CD4-positive, alpha-beta T cell treated with Interleukin-2 at 100 ng/mL for 4 hours (primary cell): Measurements from ENCODE around the gene BHLHE40.
"Not testable (repeated sequence)": the region's sequence is repeated elsewhere in the genome, so short reads cannot be mapped to it uniquely, and the experiment has no call there.

Source experiments
- DNase-seq: peaks from one replicate; pipeline ENCODE4 v3.0.0-alpha.2; 2020; ENCODE audit warnings: low spot score

The BHLHE40 gene

DNA sequence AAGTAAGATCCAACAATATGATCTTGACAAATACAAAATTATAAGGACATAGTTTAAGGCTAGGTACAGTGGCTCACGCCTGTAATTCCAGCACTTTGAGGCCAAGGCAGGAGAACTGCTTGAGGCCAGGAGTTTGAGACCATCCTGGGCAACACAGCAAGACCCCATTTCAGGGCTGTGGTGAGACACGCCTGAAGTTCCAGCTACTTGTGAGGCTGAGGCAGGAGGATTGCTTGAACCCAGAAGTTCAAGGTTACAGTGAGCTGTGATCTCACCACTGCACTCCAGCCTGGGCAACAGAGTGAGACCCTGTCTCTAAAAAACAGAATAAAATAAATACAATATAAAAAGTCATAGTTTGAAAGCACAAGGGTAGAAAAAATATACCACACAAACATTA is 17.4 kb upstream of the BHLHE40 start:
- DNase-seq: not testable (repeated sequence)

- no peak for DNase-seq
Observed at GRCh38 chr3:4963669-4964570, 15.3 kb upstream of the BHLHE40 start.

- peak; percentile 50 for DNase-seq
Observed at GRCh38 chr3:4966006-4966405, 13.2 kb upstream of the BHLHE40 start.

GRCh38 chr3:4967683-4968082 is 11.6 kb upstream of the BHLHE40 start:
- DNase-seq: not testable (repeated sequence)

DNA sequence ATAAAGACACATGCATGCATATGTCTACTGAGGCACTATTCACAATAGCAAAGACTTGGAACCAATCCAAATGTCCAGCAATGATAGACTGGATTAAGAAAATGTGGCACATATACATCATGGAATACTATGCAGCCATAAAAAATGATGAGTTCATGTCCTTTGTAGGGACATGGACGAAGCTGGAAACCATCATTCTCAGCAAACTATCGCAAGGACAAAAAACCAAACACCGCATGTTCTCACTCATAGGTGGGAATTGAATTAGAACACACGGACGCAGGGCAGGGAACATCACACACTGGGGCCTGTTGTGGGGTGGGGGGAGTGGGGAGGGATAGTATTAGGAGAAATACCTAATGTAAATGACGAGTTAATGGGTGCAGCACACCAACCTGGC is 7.8 kb upstream of the BHLHE40 start:
- not testable (repeated sequence) for DNase-seq

DNA sequence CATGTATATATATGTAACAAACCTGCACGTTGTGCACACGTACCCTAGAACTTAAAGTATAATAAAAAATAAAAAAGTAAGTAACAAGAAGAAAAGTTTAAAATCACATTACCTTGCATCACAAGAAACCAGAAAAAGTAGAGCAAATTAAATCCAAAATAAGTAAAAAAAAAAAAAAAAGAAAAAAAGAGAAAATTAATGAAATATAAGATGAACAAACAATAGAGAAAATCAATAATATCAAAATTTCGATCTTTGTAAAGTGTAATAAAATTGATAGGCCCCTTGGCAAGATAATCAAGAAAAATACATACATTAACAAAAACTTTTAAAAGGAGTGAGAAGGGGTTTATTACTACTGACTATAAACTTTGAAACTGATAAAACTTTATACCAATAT is 7.4 kb upstream of the BHLHE40 start:
- no peak for DNase-seq

- DNase-seq: no peak
Observed at GRCh38 chr3:4972652-4973643, 6.3 kb upstream of the BHLHE40 start.

DNA sequence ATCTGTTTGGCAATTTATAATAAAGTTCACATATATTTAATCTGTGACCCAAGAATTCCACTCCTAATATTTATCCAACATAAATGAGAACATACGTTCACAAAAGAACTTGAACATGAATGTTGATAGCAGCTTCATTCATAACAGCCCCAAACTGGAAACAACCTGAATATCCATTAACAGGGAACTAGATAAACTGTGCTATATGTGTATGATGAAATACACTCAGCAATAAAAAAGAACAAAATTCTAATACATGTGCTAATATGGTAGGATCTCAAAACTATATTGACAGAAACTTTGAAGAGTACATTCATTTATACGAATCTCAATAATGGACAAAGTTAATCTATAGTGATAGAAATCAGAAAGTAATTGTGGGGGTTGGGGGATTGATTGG is 5.1 kb upstream of the BHLHE40 start:
- DNase-seq: no peak

DNA sequence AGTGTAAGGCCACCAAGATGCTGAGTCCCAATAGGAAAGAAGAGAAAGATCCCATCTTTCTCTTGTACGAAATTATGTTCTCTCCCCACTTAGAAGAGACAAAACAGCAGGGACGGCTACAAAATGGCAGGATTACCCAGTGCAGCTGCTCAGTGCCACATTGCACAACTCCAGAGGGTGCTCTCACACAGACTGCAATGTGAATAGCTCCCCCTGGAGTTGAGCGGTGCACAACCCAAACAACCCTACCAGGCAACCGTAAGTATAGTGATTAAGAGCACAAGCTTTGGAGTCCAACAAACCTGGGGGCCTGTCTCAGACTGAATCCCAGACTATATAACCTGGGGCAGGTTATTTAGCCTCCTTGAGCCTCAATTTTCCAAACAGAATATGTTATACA is 3.1 kb upstream of the BHLHE40 start:
- DNase-seq: peak; percentile 63

DNA sequence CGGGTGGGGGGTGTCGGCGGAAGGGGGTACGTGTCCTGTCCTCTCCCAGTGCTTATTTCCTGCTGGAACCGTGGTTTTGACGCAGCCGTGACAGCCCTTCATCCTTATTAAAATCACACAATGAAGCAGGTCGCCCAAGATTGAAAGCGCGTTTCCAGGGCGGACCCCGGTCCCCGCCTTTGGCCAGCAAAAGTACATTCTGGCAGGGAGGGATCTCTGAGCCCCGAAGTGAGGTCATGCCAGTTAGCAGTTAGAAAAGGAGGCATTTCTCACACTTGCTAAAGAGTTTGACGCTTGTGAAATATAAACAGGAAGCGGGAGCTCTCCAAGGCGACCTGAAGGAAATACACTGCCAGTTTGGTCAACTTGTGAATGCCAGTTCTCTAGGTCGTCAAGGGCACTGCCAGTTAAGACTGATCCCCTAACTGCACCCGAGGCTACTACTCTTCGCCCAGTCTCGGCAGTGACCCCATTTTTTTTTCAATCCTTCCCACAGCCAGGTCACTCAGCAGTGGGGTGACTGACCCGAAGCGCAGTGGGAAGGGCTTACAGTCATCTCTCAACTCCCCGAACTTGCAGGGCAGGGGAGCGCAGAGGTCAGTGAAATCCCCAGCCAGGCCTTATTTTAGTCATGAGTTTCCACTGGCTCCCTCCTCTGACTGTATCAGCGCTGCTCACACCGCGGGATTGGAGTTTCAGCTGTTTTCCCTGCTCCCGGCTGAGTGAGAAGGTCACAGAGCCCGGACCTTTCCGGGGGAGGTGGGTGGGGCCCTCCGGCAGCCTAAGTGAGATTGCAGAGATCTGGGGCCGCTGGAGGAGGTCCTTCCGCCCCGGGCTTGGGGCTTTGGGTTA is 2.0 kb upstream of the BHLHE40 start:
- DNase-seq: peak; percentile 74

GRCh38 chr3:4977853-4978203 is 1.4 kb upstream of the BHLHE40 start:
- DNase-seq: peak; percentile 67

GRCh38 chr3:4978204-4978965 is 852 bp upstream of the BHLHE40 start:
- peak; percentile 77 for DNase-seq

GRCh38 chr3:4978966-4979427 is 240 bp upstream of the BHLHE40 start:
- peak; percentile 96 for DNase-seq

DNA sequence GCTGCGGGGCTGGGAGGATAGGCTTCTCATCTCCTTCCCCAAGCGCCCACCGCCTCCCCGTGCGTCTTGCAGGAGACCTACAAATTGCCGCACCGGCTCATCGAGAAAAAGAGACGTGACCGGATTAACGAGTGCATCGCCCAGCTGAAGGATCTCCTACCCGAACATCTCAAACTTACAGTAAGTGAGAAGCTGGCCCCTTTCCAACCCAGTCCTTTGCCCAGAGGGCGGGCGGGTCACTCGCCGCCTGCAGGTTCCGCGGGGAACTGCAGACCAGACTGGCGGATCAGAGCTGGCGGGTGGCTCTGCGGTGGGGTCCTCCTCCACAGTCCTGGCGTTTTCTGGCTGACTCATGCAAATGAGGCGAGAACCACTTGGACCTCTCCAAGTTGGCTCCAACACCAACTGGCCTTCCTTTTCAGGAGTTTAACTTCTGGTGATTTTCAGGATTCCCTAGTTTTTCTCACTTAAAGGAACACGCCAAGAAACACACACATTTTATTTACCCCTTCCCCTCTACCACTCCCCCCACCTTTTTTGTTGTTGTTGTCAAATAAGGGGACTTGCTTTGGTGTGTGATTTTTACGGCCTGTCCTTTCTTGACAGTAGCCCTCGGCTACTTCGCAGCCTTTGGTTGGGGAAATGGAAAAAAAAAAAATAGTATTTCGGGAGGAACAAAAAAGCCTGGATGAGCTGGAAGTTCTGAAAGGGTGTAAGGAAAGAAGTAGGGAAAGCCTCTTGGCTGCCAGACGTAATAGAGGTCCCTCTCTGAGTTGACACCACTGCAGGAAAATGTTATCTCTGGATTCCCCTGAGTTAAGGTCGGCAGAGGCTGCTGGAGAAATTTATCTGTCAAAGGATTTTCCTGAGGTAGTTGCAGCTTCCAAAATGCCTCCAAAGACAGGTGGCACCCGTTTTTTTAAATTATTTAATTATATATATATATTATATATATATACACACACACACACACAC is 1.3 kb downstream of the BHLHE40 start:
- peak; percentile 95 for DNase-seq

- peak; percentile 39 for DNase-seq
Observed at GRCh38 chr3:4981294-4981664, 2.0 kb downstream of the BHLHE40 start.

DNA sequence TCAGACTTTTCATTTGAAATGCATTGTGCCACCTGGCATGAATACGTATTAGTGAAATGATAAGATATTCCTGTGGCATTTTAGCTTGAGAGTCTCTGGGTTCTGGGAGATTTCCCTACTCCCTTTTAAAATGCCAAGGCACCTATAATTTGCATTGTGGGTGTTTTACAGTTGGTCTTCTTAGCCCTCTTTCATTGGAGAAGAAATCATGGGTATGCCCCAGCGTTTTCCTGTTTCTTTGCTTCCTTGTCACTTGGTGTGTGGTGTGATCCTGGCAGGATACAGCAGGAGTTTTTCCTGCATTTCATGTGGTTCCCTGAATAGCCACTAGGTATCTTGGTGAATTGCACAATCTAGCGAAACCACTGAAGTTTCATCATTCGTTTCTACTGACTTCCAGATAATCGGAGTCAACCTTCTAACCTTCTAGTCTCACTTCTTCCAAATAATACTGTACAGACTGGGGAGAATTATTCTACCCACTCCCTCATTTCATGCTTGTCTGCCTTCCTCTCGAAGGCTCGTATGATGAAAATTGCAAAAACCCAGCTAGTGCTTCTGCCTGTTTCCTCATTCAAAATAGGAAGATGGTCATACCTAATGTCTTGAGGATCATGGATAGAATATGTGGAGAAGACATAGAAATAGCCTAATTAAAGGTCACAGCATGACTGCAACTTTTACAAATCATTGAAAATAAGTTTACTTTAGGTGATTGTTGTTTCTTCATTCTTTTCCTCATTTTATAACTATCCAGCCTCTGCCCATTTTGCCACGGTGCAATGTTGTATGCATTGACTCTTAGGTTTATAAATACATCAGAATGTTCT is 2.6 kb downstream of the BHLHE40 start:
- no peak for DNase-seq

DNA sequence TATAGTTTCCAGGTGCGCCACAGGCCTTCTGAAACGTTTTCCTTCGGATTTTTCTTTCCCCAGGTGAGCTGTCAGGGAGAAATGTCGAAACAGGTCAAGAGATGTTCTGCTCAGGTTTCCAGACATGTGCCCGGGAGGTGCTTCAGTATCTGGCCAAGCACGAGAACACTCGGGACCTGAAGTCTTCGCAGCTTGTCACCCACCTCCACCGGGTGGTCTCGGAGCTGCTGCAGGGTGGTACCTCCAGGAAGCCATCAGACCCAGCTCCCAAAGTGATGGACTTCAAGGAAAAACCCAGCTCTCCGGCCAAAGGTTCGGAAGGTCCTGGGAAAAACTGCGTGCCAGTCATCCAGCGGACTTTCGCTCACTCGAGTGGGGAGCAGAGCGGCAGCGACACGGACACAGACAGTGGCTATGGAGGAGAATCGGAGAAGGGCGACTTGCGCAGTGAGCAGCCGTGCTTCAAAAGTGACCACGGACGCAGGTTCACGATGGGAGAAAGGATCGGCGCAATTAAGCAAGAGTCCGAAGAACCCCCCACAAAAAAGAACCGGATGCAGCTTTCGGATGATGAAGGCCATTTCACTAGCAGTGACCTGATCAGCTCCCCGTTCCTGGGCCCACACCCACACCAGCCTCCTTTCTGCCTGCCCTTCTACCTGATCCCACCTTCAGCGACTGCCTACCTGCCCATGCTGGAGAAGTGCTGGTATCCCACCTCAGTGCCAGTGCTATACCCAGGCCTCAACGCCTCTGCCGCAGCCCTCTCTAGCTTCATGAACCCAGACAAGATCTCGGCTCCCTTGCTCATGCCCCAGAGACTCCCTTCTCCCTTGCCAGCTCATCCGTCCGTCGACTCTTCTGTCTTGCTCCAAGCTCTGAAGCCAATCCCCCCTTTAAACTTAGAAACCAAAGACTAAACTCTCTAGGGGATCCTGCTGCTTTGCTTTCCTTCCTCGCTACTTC is 3.8 kb downstream of the BHLHE40 start:
- DNase-seq: no peak
